Measurements from ENCODE around the gene NIBAN1.

The NIBAN1 gene

DNA sequence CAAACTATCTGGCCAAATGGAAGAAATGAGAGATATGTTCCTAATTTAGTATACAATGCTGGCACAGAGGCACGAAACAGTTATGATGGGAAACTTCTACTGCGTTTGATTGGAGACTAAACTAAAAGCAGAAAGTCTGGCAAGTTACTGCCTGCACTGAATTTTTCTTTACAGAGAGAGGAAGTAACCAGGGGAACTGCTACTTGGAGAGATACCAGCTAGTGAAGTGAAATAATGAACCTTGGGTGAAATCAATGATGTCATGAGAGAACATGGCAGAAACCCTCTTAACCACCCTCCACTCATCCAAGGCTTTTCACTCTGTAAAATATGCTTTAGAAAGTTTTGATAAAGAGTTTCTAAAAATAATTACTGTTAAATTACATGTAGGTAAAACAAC lies 29.3 kb downstream of the NIBAN1 start:
- DNase-seq (ENCODE audit: low read depth) = no peak

DNA sequence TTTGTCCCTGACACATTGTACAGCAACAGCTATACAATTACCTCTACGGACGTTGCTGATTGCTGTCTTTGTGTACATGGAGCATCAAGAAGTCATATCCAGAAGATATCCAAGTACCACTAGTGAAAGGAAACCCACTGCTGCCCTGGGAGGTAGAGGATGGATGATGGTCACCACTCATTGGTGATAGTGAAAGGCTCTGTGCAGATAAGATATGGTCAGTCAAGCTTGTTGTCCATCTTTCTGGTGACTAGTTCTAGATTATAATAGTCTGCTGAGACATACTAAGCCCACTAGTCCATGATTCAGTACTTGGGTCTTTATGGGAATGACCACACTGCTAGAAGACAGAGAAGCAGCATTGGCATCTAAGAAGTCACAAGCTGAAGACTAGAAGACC lies 30.3 kb downstream of the NIBAN1 start:
- DNase-seq (ENCODE audit: low read depth) = no peak

DNA sequence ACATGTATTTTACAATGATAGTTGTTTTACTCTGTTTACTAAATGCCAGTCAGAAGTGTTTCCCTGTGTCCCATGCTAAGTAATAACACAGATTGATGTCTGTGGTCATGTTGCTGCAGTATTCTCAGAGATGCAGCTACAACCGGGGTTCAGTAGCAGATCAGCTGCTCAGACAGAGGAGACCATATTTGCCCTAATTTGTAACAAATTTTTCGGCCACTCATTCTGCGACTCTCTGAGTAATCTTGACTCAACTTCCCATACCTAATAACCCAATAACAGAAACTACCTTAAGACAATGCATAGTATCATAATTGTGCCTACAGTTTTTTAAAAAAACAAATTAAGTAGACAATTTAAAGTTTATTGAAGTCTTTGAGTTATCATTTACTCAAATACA lies 32.6 kb downstream of the NIBAN1 start:
- no peak for DNase-seq (ENCODE audit: low read depth)

DNA sequence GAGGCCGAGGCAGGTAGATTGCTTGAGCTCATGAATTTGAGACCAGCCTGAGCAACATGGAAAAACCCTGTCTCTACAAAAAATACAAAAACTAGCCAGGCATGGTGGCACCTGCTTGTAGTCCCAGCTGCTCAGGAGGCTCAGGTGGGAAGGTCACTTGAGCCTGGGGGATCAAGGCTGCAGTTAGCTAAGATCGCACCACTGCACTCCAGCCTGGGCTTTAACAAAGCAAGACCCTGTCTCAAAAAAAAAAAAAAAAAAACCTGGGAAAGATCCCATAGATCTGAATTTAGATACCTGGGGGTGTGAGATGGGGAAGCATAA lies 32.9 kb downstream of the NIBAN1 start:
- no peak for DNase-seq (ENCODE audit: low read depth)

DNA sequence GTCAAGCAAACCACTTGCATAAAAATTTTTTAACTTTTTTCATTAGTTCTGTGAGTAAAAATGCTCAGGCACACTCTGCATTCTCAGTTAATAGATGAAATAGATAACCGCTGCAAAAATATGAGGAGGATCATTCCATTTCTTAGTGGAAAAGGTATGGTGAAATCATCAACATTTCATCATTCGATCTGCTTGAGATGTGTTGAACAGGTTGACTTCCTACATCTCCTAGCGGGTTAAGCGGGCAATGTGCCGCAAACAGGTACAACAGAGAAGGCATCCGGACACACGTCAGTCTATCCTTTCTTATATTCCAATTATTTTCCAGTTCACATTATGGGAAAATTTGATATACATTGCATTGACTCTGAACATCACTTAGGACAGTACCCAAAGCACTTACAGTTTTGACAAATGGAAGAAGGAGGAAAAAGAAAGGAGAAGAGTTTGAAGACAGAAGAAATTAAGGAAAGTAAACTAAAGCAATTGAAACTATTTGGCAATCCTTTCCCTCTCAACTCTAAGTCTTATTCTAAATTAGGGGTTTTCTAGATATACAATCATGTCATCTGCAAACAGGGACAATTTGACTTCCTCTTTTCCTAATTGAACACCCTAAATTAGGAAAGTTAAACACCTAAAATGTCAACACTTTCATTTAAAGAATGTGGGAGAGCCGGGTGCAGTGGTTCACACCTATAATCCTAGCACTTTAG lies 33.5 kb downstream of the NIBAN1 start:
- DNase-seq (ENCODE audit: low read depth) = no peak

DNA sequence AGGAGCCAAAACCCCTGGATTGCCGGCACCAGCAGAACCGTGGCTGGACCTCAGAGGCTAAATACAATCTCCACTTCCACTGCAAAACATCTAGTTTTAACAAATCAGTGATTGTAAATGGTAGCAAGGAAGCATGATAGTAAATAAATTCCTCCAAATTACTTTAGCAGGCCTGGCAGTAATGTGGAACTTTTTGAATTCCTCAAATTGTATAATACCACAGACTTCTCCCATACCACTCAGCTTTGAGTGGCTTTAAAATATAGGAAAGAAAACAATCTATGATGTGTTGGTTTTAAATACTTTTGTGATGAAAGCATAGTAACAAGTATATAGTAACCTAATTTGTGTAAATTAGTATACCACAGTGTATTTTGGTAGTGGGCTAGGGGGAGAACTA lies 34.1 kb downstream of the NIBAN1 start:
- DNase-seq (ENCODE audit: low read depth) = no peak

DNA sequence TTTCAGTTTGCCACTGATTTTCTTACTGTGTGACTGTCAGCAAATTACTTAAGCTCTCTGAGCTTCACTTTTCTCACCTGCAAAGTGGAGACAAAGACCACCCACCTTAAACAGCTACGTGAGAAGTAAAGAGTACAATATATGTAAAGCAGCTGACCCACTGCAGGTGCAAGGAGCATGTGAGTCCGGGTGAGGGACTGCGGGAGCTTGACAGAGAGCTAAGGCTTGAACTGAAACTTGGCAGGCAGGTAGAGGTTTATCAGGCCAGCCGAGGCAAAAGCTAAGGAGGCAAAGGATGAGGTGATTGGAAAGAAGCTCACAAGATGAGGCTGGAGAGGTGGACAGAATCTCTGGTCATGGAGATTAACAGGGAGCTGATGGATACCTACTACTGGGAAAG lies 36.6 kb downstream of the NIBAN1 start:
- DNase-seq (ENCODE audit: low read depth) = no peak

DNA sequence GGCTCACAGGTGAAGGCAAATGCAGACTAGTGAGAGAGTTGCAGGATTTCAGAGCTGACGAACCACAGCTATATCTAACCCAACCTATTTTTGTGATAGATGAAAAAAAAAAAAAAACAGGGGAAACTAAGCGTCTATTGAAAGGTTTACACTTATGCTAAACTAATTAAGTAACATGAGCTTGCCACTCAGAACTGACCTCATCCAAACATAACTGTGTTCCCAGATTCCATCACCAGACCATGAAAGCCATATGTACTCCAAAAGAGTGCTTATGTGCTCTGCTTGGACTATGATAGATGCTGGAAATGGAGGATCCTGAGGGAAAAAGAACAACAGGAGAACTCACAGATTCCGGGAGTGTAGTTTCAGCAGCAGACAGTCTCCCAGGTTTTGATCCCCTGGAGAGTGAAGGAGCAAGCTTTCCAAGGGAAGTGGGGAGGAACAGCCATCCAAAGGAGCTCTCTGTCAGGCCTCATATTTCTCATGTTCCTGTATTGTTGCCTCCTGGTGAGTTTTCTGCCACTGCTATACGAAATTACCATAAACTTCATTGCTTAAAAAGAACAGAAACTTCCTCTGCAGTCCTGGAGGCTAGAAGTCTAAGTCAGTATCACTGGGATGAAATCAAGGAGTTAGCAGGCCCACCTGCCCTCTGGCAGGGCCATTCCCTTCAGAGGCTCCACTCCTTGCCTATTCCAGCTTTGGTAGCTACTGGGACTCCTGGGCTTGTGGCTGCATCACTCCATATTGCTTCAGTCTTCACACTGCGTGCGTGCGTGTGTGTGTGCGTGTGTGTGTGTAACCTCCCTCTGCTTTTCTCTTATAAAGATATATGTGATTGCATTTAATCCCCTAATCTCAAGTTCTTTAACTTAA lies 38.1 kb downstream of the NIBAN1 start:
- DNase-seq (ENCODE audit: low read depth) = no peak

DNA sequence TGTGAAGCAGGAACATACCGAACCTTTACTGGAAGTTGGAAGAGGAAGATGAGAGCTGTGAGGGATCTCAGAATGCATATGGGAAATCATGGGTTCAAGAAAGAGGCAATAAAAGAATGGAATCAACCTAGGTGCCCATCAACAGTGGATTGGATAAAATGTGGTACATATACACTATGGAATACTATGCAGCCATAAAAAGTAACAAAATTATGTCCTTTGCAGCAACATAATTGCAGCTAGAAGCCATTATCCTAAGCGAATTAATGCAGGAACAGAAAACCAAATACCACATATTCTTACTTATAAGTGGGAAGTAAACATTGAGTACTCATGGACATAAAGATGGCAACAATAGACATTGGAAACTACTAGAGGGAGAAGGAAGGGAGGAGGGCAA lies 40.4 kb downstream of the NIBAN1 start:
- no peak for DNase-seq (ENCODE audit: low read depth)

DNA sequence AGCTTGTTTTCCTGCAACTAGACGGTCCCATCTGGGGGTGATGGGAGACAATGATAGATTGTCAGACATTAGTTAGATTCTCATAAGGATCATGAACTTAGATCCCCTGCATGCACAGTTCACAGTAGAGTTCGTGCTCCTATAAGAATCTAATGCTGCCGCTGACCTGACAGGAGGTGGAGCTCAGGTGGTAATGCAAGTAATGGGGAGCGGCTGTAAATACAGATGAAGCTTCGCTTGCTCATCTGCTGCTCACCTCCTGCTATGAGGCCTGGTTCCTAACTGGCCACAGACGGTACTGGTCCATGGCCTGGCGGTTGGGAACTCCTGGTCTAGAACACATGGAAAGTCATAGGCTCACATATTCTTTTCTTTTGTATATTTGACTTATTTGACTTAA lies 42.0 kb downstream of the NIBAN1 start:
- DNase-seq (ENCODE audit: low read depth) = no peak

DNA sequence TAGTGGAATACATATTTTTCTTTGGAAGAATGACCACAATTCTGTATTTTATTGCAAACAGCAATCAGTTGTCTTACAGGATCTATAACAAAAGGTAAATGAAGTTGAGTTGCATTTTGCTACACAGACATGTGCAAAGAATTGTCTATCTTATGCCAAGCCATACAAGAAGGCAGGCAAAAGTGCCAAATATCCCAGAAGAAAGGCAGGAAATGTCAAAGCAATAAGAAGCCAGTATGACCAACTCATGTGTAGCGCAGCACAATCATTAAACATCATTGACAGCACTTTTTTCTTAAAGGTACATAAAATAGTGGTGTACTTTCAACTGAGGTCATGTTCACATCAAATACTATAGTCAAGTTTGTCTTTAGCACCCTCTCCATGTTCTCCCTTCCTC lies 42.7 kb downstream of the NIBAN1 start:
- DNase-seq (ENCODE audit: low read depth) = no peak

DNA sequence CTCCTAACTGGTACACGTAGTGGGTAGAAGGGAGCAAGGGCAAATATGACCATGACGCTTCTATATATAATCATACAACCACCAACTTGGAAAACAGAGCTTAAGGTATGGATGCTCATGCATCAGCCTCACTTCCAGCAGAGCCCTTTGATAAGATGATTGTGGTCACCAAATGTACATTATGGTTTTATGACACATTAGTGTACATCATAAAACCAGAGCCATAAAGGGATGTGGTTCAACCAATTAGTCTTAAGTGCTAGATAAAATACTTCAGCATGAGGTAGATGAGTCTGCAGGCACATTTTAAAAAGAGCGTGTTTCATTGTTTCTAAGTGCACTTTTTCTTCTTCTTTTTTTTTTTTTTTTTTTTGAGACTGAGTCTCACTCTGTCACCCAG lies 43.7 kb downstream of the NIBAN1 start:
- DNase-seq (ENCODE audit: low read depth) = no peak

DNA sequence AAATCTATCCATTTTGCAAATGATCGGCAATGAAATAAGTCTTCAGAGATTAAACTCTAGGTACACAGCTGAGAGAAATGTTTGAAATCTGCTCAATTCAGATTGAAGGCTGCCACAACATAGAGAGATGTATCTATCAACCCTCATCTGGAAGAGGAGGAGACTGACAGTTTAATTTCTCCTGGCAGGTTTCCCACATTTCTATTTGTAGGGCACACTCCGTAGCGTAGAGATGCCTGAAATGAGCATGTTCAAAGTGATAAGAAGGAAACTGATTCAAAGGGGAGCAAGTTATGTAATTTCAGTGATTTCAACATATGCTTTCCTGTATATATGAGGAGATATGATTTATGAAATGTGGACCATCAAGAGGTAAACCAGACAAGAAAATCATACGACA lies 44.1 kb downstream of the NIBAN1 start:
- no peak for DNase-seq (ENCODE audit: low read depth)

DNA sequence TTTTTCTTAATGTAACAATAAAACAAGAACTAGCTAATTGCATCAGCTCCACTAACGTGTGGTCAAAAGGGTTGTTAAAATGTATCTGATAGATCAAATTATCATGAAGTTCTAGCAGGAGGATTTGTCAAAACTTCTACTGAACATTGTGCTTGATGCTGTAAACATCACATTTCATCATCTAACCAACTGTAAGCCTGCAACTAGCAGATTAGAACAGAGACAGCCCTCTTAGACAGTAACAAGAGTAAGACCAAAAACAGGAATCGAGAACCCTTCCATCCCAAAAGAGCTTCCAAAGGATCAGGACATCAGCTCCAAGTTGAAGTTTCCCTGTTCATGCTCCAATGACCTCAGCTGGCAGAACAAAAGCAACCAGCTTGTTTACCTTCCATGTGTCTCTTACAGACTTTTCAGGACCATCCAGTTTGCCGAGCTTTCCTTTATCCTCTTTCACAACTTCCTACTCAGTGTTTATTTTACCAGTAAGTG lies 44.6 kb downstream of the NIBAN1 start:
- no peak for DNase-seq (ENCODE audit: low read depth)

DNA sequence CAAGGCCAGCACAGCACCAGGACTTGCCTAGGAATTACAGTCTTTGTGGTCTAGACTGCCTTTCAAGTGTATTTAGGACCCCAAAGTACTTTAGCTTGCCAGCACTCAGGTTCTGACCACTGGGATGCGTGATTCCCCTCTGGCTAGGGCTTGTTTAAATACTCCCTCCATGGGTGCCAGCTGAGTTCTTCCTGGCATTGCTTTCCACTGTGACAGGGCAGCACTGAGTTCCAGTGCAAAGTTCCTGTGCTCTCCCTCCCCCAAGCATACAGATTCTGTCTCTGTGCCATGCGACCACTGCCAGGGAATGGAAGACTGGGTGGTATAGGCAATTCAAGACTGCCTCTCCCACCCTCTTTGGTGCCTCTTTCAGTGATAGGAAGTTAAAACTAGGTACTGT lies 45.9 kb downstream of the NIBAN1 start:
- no peak for DNase-seq (ENCODE audit: low read depth)

All from activated T-cell treated with anti-CD3 and anti-CD28 coated beads for 1 hour (primary cell).